Ishikawa (cell line): ENCODE data around the gene ALKBH5.

Experiments
- CEBPB ChIP-seq: IDR thresholded peaks from 2 replicates; pipeline ENCODE4 v1.6.1; 2012
- CREB1 ChIP-seq: IDR thresholded peaks from 2 replicates; pipeline ENCODE4 v1.6.1; 2012; ENCODE audit warnings: low read depth
- EP300 ChIP-seq: IDR thresholded peaks from 2 replicates; pipeline ENCODE4 v1.6.1; 2012; ENCODE audit warnings: borderline replicate concordance
- FOXM1 ChIP-seq: IDR thresholded peaks from 2 replicates; pipeline ENCODE4 v1.6.1; 2012; ENCODE audit warnings: low read depth, borderline replicate concordance
- MAX ChIP-seq: IDR thresholded peaks from 2 replicates; pipeline ENCODE4 v1.6.1; 2012
- NFIC ChIP-seq: IDR thresholded peaks from 2 replicates; pipeline ENCODE4 v1.6.1; 2012
- REST ChIP-seq: IDR thresholded peaks from 2 replicates; pipeline ENCODE4 v1.6.1; 2012; ENCODE audit warnings: low read depth, mild to moderate bottlenecking
- TAF1 ChIP-seq: IDR thresholded peaks from 2 replicates; pipeline ENCODE4 v1.6.1; 2012; ENCODE audit warnings: low read depth, mild to moderate bottlenecking
- TEAD4 ChIP-seq: IDR thresholded peaks from 2 replicates; pipeline ENCODE4 v1.6.1; 2012
- USF1 ChIP-seq: IDR thresholded peaks from 2 replicates; pipeline ENCODE4 v1.6.1; 2012
- YY1 ChIP-seq: IDR thresholded peaks from 2 replicates; pipeline ENCODE4 v1.6.1; 2012; ENCODE audit warnings: low read depth
- ZBTB7A ChIP-seq: IDR thresholded peaks from 2 replicates; pipeline ENCODE4 v1.6.1; 2012; ENCODE audit warnings: low read depth

The ALKBH5 gene

GRCh38 chr17:18258356-18259038 is 74.9 kb downstream of the ALKBH5 start, which contains the start of gene FLII:
FLII (minus strand) TSS chr17:18258738; CDS start chr17:18258690, 48 bp downstream.
- TF ChIP-seq CREB1 (no peak), MAX (peak; percentile 66), EP300 (no peak), REST (no peak), NFIC (no peak), TEAD4 (peak; percentile 68; the same call in 1 of the 2 replicates), FOXM1 (no peak), YY1 (peak; percentile 70), CEBPB (no peak), ZBTB7A (peak; percentile 33; the same call in 1 of the 2 replicates), USF1 (no peak), TAF1 (peak; percentile 47; the same call in 1 of the 2 replicates)
